Heart left ventricle (tissue), 13 donors: ENCODE data around the gene AMFR.

Experiments
- POLR2A ChIP-seq, 2 donors: fragments of 450-650 bp; IDR thresholded peaks; one replicate each; pipeline ENCODE4 v1.6.1; 2017; ENCODE audit warnings: antibody characterized with exemption in 2 of 2, mild to moderate bottlenecking in 2 of 2, moderate library complexity in 2 of 2
- TF ChIP-seq, protein P1 (sequence below), 12 donors: fragments of 200-600 bp; sonication (generic) in 4 of 12; IDR thresholded peaks; one replicate each; pipeline versions ENCODE4 v1.5.0 to v1.8.0; 2018 to 2022; ENCODE audit warnings: antibody characterized with exemption in 12 of 12, mild to moderate bottlenecking in 5 of 12
- donor health status: ischemic (EF 13 %, LVEDD 7.1; RV severe dilation, severe dysfunction).
- donor health status: DM: no; HTN: yes; CAD: no.
- donor health status: DM: no; HTN: no; CAD: no.
- donor health status: ischemic (EF 25% LVEDD 6.9; RV normal size, moderate dysfunction).
- donor health status: ischemic (EF 25% LVEDD 5.7; RV mildly dilated, moderate dysfunction).
- donor health status: ischemic (EF 35%, LVEDD 5.7; RV mildly dilated, moderate dysfunction).
- donor health status: nonischemic (EF 11% LVEDD 7.7; RV severe dilation, severe dysfunction).
- donor health status: DM: yes; HTN: yes; CAD: no.
- donor health status: PGD.
- donor health status: ischemic (EF 29% LVEDD 5.4; RV normal size, mild dysfunction).
- donor health status: nonischemic (EF 23%, LVEDD 6.1; RV moderate dilation, normal function).

DNA sequence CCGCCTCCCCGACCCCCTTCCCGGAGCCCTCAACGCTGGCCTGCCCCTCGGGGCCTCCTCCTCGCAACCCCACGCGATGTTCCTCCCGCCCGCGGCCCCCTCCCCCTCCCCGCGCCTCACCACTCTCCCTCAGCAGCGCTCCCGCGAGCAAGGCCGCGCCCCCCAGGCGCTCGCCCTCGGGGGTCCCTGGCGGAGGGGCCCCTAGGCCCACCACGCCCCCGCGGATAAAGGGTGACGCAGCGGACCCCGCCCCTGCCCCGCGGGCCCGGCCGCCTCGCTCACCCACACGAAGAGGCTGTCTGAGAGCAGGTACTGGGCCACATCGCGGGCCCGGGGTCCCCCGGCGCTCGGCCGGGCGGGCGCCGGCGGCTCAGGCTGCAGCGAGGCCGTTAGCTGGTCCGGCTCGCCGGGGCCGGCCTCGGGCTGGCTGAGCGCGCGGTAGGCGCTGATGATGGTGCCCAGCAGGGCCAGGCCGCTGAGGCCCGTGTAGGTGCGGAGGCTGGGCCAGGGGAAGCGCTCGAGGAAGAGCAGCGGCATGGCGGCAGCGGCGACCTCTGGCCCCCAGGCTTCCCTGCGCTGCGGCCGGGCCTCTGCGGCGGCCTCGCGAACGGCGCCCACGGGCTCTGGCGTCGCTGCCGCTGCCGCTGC, 430 bp downstream of the AMFR start:
- TF ChIP-seq, protein P1, sequence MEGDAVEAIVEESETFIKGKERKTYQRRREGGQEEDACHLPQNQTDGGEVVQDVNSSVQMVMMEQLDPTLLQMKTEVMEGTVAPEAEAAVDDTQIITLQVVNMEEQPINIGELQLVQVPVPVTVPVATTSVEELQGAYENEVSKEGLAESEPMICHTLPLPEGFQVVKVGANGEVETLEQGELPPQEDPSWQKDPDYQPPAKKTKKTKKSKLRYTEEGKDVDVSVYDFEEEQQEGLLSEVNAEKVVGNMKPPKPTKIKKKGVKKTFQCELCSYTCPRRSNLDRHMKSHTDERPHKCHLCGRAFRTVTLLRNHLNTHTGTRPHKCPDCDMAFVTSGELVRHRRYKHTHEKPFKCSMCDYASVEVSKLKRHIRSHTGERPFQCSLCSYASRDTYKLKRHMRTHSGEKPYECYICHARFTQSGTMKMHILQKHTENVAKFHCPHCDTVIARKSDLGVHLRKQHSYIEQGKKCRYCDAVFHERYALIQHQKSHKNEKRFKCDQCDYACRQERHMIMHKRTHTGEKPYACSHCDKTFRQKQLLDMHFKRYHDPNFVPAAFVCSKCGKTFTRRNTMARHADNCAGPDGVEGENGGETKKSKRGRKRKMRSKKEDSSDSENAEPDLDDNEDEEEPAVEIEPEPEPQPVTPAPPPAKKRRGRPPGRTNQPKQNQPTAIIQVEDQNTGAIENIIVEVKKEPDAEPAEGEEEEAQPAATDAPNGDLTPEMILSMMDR (IDR thresholded peaks at IDR 0.05), result no peak
- TF ChIP-seq POLR2A (IDR thresholded peaks at IDR 0.05), result no peak
